Measurements from ENCODE around the gene MYBPC2. TPM values are rescaled to one million over a fixed set of nuclear protein-coding genes. Genes with fewer than 3 reads are reported as not detected.

MYBPC2 gene
- total and polyA plus RNA-seq, 2 donors (not counting 3 experiments of a cell fraction or from before 2014, with no cell fraction given) = 0.03 TPM; not detected in 1

DNA sequence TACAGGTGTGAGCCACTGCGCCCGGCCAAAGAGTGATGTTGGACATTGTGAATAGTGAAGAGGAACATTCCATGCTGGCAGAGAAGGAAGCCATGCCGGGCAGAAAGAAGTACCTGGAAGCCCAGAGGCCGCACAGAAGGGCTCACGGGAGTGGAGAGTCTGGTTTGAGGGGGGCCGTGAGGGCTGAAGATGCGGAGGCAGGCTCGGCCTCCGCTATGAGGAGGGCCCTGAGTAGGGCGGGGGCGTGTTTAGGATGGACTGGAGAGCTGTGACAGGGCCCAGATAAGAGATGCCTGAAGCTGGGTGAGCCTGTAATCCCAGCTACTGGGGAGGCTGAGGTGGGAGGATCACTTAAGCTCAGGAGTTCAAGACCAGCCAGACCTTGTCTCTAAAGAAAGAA is 76.7 kb downstream of the MYBPC2 start:
- Histone ChIP-seq H3K4me1 (ENCODE audit: control insufficient read depth, extremely low read depth, insufficient read depth, low read length) (peaks cover 7% of the 10 kb centered on the region), H2AFZ (ENCODE audit: low read depth, low read length) (no peak overlapping the region), H3K27me3 (ENCODE audit: control insufficient read depth in 2 of 2, insufficient read depth in 2 of 2, low read length in 2 of 2) (no peaks in the 10 kb centered on the region), H3K27ac (ENCODE audit: insufficient read depth, low read depth, low read length) (no peak overlapping the region), H3K9ac (replicated peaks; ENCODE audit: extremely low read depth, insufficient read depth, low read length) (no peak overlapping the region), H3K4me2 (ENCODE audit: insufficient read depth, low read length) (no peak overlapping the region), H3K9me1 (replicated peaks; ENCODE audit: control insufficient read depth, extremely low read depth, insufficient read depth, low read length) (no peaks in the 10 kb centered on the region), H3K36me3 (ENCODE audit: control insufficient read depth in 2 of 2, extremely low read depth in 1 of 2, insufficient read depth in 2 of 2, low read length in 2 of 2) (no peaks in the 10 kb centered on the region), H4K20me1 (replicated peaks; ENCODE audit: control insufficient read depth, extremely low read depth, insufficient read depth, low read length) (no peaks in the 10 kb centered on the region), H3K9me3 (replicated peaks; ENCODE audit: control insufficient read depth, insufficient read depth, low read length) (no peaks in the 10 kb centered on the region), H3K4me3 (replicated peaks in 1 of 3; ENCODE audit: insufficient read depth in 1 of 3, low read depth in 1 of 3, low read length in 3 of 3) (no peak overlapping the region), H3K79me2 (ENCODE audit: control insufficient read depth, insufficient read depth, low read length) (no peaks in the 10 kb centered on the region)
- intact Hi-C loops (cut with micrococcal nuclease) (no loop called here), dilution Hi-C loops (cut with MboI; ENCODE audit: extremely low pct_ligation_motif_present, low sequenced_read_pairs) (no loop called here)
- CTCF ChIA-PET = interaction anchor here (1.1 kb wide), 1 partner anchor 152 kb away, joined by 5 read pairs; no protein-coding TSS in a partner anchor
- no peak for DNase-seq (ENCODE audit: low read depth, low spot score)
- BruUV-seq (replicated peaks) = no TSS peak
- no peak for FAIRE-seq
- POLR2A ChIA-PET = no interaction called here
- TF ChIP-seq POLR2AphosphoS5 (IDR thresholded peaks at IDR 0.05; ENCODE audit: insufficient read depth, low read depth, low read length) (no peak), FOS (IDR thresholded peaks at IDR 0.05; ENCODE audit: borderline replicate concordance, insufficient read depth, low read length) (no peak), POLR2A (IDR thresholded peaks at IDR 0.05; ENCODE audit: low read depth, low read length) (no peak), GATA2 (IDR thresholded peaks at IDR 0.05; ENCODE audit: insufficient read depth, insufficient read length, low read depth, low read length) (no peak), EZH2 (IDR thresholded peaks at IDR 0.05; ENCODE audit: borderline replicate concordance, low read depth, low read length, severe bottlenecking) (no peak), MYC (IDR thresholded peaks at IDR 0.05; ENCODE audit: low read depth, low read length) (no peak), JUN (IDR thresholded peaks at IDR 0.05; ENCODE audit: borderline replicate concordance, insufficient read depth, insufficient read length, low read depth) (no peak)
- TF ChIP-seq, protein P1, sequence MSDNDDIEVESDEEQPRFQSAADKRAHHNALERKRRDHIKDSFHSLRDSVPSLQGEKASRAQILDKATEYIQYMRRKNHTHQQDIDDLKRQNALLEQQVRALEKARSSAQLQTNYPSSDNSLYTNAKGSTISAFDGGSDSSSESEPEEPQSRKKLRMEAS (IDR thresholded peaks at IDR 0.05; ENCODE audit: insufficient read depth, insufficient read length) = no peak
- TF ChIP-seq, protein P2, sequence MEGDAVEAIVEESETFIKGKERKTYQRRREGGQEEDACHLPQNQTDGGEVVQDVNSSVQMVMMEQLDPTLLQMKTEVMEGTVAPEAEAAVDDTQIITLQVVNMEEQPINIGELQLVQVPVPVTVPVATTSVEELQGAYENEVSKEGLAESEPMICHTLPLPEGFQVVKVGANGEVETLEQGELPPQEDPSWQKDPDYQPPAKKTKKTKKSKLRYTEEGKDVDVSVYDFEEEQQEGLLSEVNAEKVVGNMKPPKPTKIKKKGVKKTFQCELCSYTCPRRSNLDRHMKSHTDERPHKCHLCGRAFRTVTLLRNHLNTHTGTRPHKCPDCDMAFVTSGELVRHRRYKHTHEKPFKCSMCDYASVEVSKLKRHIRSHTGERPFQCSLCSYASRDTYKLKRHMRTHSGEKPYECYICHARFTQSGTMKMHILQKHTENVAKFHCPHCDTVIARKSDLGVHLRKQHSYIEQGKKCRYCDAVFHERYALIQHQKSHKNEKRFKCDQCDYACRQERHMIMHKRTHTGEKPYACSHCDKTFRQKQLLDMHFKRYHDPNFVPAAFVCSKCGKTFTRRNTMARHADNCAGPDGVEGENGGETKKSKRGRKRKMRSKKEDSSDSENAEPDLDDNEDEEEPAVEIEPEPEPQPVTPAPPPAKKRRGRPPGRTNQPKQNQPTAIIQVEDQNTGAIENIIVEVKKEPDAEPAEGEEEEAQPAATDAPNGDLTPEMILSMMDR (IDR thresholded peaks at IDR 0.05; ENCODE audit: extremely low read depth in 1 of 2, insufficient read depth in 1 of 2, low read depth in 1 of 2, low read length in 2 of 2) = no peak
